ENCODE data around the gene CAMK2A.

The CAMK2A gene

DNA sequence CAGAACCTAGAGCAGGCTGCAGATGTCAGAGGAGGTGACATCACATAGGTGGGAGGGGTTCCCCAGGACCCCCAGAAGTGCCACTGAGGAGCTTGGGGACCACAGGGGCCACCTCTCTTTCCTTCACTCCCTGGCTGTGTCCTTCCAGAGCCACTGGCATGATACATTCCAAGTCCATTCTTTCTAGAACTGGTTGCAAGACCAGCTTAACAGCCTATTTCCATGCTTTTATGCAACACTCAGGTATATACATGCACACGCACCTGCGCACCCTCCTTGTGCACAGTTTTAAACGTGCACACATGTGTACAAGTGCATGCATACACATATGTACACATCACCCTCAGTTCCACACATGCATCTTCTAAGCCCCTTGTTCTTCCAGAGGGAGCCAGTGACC lies 60.0 kb downstream of the CAMK2A start:
- DNase-seq = no peak

DNA sequence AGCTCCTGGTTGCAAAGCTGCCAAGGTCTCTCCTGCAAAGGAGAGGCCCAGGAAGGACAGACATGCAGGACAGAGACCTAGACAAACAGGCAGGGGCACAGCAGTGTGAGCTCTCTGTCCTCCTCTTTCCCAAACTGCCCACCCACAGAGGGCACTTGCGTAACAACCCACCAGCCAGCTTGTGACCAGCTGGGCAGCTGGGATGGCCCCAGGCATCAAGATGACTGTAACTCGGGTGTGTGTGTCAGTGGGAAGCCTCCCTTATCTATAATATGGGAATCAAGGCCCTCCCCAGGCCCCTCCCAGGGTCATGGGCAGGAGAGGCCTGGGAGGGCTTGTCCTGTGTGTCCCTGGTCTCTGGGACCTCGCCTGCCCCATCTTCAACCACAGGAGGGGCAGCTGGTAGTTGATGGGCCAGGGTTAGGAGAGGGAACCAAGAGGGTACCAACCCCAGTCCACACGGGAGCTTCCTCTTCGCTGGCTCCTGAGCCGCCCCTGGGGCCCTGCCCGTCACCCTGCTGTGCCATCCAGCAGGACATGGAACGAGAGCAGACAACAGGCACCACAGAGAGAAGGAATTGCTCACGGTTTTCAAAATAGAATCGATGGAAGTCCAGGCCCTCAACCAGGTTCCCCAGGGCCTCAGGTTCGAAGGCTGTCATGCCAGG lies 61.8 kb downstream of the CAMK2A start:
- peak; percentile 64 for DNase-seq

DNA sequence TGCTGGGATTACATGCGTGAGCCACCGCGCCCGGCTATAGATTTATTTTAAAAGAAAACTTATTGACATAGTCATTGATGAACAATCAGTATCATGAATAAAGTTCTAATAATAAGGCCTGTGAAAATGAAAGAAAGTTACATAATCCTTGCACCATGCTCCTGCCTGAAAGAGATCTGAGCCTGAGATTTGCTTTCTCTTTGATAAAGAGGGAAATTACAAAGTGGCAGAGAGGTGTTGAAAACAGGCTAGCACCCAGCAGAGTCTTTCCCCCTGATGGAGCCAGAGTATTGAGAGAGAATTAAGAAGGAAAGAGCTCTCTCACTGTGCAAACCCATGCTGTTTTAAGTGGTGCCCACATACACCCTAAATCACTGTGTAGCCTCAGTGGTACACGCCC lies 62.5 kb downstream of the CAMK2A start:
- no peak for DNase-seq

DNA sequence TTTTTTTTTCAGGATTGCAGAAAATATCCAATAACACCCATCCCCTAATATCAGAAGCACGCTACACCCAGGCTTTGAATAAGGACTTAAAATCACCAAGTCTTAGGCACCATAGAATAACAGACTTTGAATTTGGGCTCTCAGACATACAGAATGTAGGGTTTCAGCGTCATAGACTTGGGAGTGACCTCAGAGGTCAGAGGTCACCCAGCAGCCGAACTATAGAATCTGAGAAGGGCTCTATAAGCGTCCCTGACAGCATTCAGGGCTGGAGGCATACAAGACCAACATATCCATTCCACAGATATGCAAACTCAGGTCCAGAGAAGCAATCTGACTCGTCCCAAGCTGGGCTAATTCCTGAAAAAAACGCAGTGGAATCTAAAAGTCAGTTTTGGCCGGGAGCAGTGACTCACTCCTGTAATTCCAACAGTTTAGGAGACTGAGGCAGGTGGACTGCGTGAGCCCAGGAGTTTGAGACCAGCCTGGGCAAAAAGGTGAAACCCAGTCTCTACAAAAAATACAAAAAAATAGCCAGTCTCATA lies 65.0 kb downstream of the CAMK2A start:
- no peak for DNase-seq

DNA sequence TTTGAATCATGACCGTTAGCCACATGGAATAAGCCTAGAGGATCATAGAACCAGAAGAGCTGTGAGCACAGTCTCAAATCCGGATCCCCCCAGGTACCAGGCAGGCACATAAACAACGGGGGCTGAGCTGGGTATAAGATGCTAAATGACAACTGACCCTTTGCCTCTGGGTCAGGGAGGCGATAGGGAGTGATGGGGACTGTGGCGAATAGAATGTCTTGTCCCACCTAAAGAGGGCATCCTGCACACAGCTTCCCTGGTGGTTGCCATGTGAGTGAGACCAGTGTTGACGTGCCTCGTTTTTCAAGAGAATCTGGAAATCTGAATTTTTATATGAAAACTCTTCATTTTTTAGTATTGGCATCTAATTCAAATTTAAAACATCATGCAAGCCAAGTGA lies 66.1 kb downstream of the CAMK2A start:
- no peak for DNase-seq

DNA sequence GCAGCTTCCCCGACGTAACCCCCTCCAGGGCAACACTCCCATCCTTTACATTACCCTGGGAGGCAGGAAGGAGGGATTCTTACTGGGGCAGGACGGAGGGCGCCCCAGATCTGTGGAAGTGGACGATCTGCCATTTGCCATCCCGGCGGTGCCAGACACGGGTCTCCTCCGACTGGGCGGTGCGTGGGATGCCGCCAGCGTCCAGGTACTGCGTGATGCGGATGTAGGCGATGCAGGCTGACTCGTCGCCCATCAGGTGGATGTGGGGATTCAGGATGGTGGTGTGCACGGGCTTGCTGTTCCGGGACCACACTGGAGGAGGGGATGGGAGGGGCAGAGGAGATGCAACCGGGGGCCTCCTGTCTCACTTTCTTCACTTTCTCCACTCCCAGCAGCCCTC lies 66.7 kb downstream of the CAMK2A start:
- DNase-seq = no peak

DNA sequence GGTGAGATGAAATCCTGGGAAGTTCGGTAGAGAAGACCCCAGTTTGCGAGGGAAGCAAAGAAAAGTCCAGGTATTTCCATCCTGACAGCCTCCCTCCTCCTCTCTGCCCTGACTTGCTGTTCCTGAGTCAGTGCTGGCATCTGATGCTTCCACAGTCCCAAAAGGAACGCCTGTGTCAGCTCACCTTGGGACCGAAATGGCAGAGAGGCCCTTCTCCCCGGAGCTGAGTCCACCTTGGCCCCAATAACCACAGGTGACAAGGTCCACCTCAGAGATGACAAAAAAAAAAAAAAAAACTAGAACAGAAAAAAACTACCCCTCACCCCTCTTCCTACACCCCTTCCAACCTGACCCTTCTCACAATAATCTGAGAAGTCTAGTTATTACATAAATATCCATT lies 68.1 kb downstream of the CAMK2A start:
- no peak for DNase-seq

DNA sequence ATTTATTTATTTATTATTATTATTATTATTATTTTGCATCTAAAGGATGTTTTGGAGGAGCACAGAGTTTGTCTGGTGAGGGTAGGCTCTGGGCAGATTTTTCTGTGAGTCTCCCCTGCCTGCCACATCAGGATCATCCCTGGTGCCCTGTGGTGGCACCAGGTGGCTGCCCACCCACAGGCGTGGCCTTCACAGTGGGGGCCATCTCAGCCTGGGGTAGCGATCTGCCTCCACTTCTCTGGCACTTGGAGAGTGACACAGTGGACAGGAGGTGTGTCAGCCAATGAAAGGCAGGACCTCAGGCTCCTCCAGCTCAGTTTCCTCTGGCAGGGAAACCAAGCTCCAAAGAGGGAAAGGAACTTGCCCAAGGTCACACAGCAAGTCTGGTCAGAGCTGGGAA lies 69.7 kb downstream of the CAMK2A start:
- no peak for DNase-seq

DNA sequence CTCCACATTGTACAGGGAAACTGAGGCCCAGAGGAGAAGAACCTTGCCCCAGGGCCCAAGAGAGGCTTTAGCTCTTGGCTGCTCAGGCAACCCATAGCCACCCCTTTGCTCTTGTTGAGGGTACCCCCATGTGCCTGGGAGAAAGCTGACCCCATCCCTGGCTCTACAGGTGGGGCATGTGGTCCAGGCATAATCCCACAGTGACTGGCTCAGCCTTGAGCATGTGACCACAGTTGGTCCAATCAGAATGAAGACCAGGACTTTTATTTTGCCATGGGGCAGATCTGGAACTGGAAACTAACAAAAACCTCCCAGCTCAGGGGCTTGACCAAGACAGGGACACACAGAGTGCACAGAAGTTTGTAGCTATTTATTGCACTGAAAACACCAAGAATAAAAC lies 70.4 kb downstream of the CAMK2A start:
- no peak for DNase-seq

DNA sequence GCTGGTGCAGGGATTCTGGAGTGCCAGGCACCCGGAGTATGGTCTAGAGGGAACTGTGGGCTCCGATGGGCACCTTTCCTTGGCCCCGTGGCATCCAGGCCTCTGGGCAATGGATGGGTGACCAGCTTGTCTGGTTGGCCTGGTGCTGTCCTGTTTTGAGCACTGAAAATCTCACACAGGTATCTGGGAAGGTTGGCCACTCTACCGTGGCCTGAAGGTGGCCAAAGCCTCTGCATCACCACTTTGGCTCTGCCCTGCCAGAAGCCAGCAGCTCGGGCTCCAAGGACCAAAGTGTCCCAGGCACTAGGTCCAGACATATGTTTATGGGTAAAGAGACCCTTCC lies 70.9 kb downstream of the CAMK2A start:
- DNase-seq = no peak

DNA sequence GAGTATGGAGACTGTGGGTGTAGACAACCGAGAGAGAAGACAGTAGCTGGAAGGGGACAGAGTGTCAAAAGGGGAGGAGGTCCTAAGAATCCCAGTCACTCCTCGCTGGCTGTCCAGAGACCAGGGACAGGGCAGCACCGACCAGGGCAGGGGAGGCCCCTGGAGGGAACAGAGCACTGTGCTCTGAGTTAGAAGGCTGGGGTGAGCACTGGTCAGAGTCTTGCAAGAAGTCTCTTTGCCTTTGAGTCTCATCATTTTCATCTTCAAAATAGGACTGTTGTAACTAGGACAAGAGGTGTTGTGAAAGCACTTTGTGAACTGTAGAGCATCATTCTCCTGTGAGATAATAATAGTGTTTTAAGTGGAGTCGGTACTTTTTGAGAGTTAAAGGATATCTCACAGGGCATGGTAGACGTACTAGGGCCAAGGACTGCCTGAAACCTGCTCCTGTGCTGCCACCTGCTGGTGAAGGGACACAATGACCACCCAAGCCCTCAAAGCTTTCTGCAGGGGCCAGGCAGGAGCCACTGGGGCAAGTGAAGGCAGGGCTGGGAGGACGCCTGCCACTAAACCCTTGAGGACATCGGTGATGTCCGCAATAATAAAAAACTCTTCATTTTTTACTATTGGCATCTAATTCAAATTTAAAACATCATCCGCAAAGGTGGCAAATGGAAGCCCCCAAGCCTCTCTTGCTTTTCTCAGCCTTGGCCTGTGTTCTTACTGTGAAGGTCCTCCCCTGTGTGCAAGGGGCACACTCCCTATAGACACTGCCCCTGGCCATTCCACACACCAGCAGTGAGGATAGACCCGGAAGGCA lies 71.5 kb downstream of the CAMK2A start:
- peak; percentile 57 for DNase-seq

DNA sequence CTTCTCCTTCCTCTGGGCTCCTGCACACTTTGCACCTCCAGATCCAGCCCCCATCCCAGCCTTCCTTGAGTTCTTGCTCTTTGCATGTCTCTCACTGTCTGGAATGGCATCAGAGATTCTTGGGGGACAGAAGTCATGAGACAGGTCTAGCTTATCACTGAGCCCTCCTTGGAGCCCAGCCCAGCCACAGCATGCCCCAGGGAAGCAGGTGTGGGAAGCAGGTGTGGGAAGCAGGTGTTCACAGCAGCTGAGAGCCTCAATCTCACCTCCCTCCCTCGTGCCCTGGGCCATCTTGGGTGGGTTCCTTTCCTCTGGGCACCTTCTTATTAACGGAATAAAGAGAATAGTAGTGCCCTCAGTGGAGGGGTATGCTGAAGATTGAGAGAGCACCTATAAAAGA lies 72.5 kb downstream of the CAMK2A start:
- DNase-seq = peak; percentile 60

DNA sequence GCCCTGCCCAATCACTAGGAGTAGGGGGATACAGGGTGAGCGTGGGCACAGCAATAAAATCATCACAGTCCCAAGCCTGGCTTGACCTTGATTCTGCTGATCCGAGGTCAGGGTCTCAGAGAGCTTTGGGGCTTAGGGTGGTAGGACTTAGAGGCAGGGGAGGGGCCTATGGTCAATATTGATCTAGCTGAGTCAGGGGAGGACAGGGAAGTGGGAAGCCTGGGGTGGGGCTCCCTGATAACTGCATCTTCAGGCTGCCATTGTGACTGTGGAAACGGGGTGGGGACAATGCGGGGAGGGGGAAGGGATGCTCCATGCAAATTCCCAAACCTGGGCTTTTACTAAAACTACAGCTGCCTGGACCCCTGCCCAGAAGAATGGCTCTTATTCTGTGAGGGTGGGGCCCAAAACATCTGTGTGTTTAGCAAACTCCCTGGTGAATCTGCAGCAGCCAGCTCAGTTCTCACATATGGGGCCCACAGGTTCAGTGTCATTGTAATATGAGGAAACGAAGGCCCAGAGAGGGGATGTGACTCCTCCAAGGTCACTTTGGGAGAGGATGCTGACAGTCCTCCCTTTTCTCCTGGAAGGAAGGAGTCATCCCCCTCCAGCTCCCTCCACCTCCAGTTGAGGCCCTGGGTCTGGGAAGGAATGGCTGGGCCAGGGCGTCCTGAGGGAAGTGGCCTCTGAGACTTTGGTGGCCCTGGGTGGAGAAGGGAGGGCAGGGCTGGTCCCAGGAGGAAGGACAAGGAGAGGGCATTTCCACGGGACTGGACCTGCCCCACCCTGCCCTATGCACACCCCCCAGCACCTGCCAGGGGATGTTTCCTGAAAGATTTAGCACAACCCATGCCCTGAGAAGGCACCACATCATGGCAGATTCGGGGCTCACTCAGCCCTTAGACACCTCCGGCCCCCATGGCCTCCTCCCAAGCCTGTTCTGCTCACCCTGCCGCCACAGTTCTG lies 73.3 kb downstream of the CAMK2A start:
- DNase-seq = no peak

DNA sequence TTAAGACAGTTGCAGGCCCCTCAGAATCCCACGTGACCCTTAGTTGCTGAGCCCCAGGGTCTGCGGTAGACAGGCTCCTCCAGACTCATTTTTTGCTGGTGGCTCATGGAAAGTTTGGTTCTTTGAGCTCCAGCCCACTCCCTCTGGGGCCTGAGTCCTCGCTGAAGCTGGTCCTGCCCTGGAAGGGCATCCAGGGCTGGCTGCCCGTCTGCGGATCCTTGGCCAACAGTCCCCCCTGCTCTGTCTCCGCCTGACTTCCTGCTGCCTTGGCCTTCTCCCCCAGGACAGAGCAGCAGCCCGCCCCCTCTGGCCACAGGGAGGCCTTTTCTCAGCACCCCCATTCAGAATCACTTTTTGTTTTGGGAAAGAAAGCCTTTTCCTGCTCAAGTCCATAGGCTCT lies 75.3 kb downstream of the CAMK2A start:
- no peak for DNase-seq

DNA sequence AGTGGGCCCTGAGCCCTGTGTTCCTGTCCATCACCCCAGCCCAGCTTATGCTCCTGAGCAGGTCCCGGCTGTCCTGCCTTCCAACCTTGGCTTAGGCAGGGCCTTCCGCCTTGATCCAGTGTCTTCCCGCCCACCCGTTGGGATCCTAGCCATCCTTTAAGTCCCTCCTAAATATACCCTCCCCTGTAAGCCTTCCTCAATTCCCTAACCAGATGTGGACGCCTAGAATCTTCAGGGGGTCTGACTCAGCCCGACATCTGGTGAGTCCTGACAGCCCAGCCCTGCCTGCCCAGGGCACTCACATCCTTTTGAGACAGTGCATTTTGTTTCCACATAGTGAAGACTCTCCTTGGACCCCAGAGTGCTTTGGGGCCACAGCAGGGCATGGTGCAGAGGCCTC lies 76.0 kb downstream of the CAMK2A start:
- no peak for DNase-seq

DNA sequence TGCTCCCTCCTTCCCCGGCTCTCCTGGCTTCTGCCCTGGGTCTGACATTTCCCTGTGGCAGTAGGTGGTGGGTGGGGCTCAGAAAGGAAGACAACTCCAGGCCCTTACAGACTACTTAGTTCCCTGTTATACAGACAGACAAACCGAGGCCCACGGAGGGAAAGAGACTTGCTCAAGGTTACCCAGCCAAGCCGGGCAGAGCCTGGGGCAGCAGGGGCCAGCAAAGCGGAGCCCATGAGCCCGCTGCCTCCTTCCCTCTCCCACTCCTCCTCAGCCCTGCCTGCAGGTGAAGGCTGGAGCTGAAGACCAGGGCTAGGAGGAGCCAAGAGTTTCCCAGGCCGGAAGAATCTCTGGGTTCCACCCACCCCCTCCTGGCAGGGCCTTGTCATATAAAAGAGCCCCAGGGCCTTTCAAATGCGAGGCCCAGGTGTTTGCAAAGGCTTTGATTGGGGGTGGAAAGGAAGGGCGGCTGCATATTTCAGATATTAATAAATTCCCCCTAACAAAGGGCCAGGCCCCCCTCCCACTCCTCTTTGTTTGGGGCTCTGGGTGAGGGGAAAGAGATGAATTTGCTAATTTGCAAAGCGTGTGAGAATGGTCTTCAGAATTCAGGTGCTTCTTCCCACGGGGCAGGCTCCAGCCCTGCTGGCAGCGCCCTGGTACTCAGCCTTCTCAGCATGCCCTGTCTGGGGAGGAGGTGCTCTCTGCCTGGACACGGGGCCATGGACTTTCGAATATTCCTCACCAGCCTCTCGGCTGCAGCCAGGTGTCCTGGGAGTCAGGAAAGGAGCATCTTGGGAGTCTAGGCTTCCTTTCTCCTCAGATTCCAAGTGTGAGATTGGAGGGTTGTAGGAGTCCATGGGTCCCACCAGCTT lies 78.2 kb downstream of the CAMK2A start:
- DNase-seq = peak; percentile 9

DNA sequence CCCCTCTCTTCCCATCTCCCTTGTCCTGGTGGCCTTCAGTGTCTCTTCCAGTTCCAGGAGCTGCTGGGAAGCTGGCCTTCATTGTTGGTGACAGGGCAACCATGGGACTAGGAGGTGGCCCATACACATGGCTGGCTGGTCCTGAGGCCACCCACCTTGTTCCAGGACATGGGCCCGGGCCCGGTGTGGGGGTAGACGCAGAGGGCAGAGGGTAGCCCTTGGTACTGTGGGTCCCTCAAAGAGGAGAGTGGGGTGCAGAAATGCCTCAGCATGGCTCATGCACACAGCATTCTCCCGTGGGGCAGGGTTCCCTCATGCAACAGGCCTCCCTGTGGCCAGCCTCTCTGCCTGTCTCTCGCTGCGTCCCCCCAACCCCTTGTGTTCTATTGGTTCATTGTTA lies 78.9 kb downstream of the CAMK2A start:
- no peak for DNase-seq

DNA sequence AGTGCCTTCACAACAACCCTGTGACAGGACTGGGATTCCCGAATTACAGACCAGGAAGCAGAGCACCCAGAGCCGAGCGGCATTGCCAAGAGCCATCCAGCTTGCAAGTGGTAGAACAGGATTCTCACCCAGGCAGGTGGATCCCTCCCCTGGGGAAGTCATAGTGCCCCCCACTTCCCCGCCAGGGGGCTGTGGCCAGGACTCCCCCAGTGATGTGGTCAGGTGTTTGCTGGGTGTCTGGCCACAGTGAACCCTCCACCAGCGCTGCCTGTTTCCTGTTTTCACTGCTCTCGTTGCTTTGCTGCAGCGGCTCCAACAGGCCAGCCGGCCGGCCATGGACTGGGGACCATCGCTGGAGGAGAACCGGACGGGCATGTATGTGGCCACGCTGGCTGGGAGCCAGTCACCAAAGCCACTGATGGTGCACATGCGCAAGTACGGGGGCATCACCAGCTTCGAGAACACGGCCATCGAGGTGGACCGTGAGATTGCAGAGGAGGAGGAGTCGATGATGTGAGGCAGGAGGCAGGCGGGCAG lies 80.4 kb downstream of the CAMK2A start:
- DNase-seq = no peak

DNA sequence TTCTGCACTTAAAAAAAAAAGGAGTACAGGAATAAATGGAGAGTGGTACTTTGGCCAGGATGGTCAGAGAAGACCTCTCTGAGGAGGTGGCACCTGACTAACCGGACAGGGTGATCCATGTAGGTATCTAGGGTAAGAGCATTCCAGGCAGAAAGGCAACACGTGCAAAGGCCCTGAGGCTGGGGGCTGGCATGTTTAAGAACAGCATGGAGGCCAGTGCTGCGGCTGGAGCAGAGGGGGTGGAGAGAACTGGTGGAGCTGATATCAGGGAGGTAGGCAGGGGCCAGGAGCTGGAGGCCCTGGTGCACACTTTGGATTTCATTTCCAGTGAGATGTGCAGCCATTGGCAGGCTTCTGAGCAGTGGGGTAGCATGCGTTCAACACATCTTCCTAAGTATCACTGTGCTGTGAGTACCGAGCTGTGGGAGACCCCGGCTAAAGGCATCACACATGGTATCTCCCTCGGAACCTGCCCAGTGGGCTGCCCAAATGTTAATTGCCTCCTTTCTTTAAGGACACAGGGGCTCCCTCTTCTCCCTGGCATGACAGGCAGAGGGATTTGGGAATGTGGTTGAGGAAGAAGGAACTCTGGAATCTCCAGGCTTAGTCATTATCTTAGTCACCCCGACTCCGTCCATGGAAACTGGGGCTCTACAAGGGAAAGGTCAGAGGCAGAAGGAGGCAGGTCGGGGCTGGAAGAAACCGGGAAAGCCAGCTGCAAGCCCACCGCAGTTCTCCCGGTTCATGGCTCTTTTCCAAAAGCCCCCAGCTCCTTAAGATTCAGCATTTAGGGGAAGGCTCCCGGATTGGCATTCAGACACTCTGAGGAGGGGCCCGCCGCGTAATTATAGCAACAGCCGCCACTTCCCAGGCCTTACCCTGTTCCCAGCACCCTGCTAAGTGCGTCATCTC lies 81.1 kb downstream of the CAMK2A start:
- DNase-seq = no peak

DNA sequence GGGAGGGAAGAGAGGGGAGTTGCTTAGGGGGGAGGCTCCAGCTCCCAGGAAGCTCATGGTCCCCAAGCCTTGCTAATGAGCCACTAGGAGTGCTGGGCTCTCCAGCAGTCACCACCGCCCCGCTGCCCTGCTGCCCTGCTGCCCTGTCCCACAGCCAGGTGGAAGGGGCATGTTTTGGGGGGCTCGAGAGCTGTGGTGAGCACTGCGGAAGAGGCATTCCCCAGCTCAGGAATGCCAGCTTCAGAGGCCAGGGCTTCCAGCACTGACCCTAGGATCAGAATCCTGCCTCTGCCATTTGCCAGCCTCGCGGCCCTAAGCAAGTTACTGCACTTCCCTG lies 82.8 kb downstream of the CAMK2A start:
- no peak for DNase-seq

Measured in NCI-H146 (cell line).